HG03025 (cell line): ENCODE measurements around the gene ZNF331.

Experiments
- ATAC-seq: cut with Tn5 transposase; IDR thresholded peaks from one replicate; pipeline ENCODE4 v1.9.1; 2021; ENCODE audit warnings: mild to moderate bottlenecking, moderate library complexity; ENCODE audit not compliant: unreplicated experiment, low FRiP score

The ZNF331 gene

DNA sequence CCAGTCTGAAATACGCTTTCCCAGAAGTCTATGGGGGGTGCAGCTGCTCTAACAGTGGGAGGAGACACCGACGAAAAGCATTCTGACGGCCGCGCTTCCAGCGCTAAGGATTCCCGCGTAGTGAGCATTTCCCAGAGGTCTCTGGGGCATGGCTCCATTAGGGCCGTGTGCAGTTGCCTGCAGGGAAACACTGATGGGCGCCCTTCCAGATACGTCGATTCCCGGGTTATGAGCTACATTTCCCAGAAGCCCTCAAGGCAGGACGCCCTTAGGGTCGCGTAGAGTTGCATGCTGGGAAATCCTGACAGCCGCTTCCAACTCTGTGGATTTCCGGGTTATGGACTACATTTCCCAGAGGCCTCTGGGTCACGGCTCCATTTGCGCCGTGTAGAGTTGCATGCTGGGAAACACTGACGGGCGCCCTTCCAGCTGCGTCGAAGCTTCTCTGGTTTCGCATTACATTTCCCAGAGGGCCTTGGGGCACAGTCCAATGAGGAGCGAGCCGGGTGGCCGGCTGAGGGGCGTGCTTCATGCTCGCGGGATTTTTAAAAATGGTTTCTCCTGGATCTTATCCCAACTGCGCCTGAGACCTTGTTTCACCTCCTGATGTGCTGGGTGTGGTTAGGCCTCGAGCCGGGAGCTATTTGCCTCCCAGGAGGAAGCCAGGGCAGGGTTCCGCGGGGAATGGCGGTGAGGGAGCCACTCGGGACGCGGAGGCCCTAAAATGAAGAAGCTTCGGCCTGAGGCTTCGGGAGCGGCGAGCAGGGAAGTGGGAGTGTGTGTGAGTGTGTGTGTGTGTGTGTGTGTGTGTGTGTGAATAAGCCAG, 17.2 kb upstream of the ZNF331 start:
- peak; percentile 91 for ATAC-seq

DNA sequence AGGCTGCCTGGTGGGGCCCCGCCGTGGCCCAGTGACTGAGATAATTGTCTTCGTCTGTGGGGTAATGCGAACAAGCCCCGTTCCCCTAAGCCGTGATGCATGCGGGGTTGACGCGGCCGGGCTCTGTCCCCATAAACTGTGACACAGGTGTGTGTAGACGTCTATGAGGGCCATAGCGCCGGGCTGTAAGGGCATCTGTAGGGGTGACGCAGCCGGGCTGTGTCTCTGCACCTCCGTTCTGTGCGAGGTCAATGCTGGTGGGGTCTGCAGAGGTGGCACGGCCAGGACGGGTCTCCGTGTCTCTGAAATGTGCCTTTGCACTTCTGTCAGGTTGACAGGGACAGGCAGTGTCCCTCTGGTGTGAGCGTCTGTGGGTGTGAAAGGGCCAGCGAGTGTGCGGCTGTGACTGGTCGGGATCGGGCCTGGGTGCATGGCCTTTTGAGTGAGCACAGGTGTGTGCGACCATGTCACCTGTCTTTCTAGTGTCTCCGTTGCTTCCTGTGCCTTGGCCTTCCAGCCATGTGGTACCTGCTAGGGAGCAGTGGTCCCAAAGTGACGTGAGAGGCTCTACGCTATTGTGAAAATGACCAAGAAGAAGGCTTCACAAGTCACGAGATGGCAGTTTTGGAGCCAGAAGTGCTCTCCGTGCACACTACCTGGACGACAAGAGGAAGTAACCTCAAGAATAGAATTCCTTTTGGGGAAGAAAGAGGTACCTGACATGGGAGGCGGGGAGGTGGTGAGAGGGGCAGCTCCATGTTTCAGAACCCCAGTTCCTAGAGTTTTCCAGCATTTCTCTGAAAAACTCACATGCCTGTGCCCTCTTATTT, 16.4 kb upstream of the ZNF331 start:
- no peak for ATAC-seq

DNA sequence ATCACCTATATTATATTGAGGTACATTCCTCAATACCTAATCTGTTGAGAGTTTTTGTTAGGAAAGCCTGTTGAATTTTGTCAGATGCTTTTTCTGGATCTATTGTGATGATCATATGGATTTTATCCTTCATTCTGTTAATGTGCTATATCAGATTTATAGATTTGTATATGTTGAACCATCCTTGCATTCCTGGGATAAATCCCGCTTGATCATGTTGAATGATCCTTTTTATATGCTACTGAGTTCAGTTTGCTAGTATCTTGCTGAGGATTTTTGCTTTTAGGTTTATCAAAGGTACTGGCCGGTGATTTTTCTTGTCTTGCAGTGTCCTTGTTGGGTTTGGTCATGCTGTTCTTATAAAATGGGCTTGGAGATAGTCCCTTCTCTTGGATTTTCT, 12.0 kb upstream of the ZNF331 start:
- ATAC-seq, result no peak

DNA sequence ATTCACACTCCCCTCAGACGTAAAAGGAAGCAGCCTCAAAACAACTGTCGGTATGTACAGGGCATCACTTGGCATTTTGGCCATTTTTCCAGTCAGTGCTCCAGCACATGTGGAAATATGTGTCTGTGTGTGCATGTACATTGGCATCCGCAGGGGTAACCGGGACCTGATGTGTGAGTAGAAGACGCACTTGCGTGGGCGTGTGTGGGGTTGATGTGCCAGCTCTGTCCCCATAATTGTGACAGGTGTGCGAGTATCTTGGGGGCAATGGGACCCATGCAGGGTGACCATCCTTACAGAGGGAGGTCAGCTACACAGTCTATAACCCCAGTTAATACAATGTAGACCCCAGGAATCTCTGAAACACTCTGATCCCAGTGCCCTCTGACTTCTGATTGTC, 7.3 kb upstream of the ZNF331 start:
- ATAC-seq, result no peak

DNA sequence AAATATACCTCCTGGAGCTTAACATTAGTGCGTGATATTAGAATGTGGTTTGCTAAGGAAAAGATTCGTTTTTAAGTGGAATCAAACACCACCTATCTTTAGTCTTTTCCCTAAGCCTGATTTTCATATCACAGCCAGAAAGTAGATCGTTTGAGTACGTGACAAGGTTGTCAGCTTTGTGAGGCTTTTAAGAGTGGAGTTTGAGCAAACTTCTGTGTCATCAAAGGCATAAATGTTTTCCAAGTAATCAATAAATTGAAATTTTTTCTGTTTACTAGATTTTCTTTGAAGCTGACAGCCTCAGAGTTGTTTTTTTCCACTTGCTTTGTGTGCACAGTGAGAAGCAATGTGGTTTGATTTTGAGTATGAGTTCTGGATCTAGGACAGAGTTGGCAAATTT, 6.5 kb upstream of the ZNF331 start:
- ATAC-seq, result no peak

DNA sequence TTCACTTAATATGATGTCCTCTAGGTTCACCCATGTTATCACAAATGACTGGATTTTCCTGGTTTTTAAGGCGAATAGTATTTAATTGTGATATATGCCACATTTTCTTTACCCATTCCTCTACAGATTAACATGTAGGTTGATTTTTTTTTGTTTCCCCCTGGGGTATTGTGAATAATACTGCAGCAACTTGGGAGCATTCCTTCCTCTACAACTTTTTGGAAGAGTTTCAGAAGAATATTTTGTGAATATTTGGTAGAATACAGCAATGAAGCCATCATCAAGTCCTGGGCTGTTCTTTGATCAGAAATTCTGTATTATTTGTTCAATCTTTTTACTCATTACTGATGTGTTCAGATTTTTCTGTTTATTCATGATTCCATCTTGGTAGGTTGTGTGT, 5.6 kb upstream of the ZNF331 start:
- ATAC-seq, result no peak

DNA sequence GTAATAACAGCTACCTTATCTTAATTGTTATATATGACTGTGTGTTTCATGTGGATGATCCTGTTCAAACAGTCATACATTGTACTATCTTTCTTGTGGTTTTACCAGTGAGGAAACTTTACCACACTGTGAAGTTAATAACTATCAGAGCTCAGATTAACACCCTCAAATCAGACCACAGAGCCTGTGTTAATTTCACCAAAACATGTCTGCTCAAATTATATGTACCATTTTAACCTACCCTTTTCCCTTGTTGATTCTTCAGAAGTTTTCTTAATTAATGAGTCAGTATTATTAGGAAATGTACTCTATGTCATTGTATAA, 1.8 kb upstream of the ZNF331 start:
- no peak for ATAC-seq

DNA sequence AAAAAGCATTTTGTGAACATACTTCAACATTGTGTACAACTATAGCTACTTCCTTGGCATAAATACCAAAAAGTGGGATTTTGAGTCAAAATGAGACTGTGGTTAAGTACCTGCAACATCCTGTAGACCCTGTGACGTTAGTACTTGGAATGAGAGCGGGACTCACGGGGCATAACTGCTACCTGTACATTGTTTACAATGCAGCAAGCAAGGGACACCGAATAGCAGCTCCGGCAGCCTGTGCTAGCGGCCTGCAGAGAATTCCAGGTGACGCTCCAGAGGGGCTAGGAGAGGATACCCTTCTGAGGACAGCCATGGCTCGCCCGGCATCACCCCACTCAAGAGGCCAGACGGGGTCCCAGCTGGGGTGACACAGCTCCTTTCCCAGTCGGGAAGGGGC, 824 bp upstream of the ZNF331 start:
- peak; percentile 15 for ATAC-seq

DNA sequence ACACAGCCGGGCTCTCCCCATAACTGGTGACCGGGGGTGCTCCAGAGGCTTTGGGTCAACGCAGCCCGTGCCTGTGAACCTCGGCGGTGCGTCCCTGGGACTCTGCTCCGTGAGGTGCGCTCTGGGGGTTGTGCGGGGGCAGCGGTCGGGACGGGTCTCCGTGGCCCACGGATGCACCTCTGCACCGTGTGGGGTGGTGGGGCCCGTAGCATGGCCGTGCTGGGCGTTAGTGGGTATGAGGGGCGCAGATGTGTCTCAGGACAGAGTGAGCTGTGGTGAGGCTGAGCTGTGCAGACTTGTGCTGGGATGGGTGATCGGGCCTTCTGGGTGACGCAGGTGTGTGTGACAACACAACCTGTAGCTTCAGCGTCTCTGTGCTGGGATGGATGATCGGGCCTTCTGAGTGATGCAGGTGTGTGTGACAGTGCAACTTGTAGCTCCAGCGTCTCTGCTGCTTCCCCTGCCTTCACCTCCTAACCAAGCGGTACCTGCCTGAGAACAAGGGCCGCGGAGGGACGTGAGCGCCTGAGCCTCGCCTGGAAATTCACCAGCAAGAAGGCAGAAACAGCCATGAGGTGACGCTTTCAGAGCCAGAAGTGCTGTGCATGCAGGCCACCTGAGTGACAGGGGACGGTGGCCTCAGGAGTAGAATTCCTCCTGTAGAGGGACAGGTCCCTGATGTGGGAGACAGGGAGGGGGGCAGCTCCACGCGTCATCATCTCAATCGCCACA, 599 bp downstream of the ZNF331 start:
- ATAC-seq, result peak; percentile 12

DNA sequence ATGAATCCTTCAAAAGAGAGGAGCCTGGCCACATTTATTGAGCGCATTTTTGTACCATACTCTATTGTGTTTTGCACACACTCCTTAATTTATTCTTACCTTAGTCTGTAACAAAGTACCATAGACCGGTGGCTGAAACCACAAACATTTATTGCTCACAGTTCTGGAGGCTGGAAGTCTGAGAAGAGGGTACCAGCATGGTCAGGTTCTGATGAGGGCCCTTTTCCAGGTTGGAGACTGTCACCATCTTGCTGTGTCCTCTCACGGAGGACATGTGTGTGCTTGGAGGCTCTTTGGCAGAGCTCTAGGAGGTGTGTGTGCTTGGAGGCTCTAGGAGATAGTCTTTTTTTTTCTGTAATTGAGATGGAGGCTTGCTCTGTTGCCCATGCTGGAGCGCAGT, 2.1 kb downstream of the ZNF331 start:
- ATAC-seq, result no peak

DNA sequence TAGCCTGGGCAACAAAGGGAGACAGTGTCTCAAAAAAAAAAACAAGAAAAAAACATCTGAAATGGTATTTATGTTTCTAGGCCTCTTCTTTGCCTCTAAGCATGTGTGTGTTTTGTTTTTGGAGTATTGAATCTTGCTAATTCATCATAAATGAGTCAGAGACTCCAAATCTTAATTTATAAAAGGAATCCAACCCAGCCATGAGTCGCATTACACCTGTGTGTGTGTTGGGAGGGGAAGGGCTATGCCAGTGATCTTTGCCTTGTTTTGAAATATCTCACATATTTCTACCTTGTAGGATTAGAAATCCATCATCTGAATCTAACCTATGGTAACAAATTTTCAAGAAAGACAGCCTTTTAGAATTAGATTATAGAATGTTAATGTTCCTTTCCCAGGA, 4.0 kb downstream of the ZNF331 start:
- no peak for ATAC-seq

DNA sequence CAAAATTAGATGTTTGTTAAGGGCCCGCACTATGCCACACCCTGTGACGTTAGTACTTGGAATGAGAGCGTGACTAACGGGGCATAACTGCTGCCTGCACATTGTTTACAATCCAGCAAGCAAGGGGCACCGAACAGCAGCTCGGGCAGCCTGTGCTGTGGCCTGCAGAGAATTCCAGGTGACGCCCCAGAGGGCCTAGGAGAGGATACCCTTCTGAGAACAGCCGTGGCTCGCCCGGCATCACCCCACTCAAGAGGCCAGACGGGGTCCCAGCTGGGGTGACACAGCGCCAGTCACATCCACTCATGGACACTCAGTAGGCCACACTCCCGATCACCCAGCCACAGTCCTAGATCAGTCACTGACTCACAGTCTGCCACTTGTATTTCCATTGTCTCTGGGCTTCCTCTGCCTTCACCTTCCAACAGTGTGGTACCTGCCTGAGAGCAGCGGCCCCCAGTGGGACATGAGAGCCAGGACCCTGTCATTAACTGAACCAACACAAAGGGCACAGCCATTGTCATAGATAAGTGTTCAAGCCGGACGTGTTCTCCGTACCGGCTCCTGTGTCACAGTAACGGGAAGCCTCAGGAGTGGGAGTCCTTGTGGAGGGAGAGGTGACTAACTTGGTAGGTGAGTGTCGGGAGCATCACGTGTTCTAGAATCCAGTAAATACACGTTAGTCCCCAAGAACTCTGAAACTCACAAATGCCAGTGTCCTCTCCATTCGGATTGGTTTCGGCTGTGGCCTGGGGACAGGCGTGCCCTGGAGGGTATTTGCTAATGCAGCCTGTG, 7.5 kb downstream of the ZNF331 start:
- no peak for ATAC-seq

DNA sequence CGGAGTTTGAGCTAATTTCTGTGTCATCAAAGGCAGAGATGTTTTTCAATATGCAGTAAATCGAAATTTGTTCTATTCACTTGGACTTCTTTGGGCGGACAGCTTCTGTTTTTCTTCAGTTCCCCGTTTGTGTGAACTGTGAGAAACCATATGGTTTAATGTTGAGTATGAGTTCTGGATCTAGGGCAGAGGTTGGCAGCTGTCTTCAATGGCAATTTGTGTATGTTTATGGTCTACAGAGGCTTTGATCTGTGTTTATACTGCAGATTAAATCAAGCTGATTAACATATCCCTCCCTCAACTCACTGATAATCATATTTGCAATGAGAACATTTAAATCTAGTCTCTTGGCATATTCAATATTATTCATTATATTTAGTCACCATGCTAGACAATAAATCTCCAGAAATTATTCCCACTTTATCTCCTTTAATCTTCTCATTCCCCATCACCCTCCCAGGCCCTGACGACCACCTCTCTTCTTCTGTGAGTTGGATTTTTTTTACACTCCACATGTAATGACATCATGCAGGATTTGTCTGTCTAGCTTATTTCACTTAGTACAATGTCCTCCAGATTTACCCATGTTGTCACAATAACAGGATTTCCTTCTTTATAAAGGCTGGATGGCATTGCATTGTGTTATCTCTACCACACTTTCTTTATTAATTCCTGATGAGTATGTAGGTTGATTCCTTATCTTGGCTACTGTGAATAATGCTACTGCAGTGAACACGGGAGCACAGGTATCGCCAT, 9.0 kb downstream of the ZNF331 start:
- ATAC-seq, result no peak

DNA sequence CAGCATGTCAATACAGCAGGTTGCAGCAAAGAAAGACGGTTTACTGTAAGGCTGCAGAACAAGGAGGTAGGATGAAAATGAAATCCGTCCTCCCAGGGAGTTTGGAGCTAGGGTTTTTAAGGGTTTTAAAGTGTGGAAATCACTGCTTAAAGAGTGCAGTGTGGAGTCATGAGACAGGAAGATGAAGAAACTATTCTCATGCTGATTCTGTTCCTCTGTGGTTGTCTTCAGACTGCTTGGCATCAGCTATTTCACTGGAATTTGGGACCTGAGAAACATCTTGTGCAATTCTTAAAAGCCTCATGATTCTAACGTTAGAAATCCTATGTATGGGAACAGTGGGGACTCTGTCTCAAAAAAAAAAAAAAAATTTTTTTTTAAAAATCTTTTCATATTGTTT, 11.4 kb downstream of the ZNF331 start:
- ATAC-seq, result no peak

DNA sequence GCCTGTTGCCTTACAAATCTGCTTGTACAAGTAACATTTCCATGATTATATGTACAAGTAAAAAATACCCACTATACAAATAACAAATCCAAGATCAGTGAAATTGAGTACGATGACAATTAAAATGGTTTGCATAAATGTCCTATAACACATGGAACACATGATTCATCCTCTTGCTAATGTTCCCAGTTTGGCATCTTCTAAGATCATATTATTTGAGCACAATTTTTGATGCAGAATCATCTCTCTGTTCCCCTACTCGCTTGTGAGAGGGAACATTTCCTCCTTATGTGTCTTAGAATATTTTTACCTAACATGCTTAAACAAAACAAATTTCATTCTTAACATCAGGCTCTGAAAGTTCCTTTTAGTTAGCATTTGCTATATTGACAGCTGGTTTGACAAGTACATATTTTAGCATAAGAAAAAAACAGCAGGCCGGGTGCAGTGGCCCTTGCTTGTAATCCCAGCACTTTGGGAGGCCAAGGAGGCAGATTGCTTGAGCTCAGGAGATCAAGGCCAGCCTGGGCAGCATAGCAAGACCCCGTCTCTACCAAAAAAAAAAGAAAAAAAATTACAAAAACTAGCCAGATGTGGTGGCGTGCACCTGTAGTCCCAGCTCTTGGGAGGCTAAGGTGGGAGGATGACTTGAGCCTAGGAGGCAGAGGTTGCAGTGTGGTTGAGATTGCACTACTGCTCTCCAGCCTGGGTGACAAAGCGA, 14.2 kb downstream of the ZNF331 start:
- no peak for ATAC-seq

DNA sequence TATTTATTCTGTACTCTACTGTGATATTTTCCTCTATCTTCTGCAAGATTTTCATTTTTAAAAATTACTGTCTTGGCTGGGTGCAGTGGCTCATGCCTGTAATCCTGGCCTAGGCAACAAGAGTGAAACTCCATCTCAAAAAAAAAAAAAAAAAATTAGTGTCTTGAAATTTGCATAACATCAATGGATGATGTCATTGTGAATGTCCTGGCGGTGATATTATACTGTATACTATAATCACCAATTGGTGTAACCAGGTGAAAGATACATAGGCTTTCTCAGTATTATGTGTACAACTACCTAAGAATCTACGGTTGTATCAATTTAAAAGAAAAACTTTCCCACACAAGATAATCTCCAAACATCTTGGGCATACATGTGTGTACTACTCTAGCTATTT, 15.2 kb downstream of the ZNF331 start:
- ATAC-seq, result no peak

DNA sequence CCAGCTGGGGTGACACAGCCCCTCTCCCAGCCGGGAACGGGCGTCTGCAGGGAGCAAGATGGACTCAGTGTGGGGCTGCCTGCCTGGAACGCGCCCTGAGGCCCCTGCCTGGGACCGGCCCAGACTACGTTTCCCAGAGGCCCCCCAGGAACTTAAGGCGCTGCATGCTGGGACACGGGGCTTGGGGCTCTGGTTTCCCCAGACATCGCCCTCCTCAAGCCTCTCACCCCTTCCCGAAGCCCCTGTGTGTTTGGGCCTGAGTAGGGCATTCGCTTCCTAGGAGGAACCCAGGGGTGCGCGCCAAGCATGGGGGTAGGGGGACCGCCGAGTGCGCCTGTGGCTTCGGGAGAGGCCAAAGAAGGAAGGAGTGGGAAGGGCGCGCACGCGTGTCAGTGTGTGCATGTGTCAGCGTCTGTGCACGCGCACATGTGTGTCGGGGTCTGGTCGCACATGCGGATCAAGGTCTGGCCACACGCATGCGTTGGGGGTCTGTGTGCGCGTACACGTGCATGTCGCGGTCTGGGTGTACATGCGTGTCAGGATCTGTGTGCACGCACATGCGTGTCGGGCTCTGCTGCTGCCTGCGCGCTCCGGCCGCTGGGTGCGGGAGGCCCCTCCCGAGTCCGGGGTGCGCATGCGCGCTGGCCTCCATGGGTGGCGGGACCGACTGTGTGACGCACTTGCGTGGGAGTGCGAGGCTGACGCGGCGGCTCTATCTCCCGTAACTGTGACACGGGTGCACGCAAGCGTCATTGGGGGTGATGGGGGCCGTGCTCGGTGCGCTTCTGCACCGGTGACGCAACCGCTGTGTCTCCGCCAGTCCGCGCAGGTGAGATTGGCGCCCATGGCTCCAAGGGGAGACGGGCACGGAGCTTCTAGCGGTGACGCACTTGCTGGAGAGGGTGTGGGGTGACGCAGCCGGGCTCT, 16.2 kb downstream of the ZNF331 start:
- peak; percentile 71 for ATAC-seq

DNA sequence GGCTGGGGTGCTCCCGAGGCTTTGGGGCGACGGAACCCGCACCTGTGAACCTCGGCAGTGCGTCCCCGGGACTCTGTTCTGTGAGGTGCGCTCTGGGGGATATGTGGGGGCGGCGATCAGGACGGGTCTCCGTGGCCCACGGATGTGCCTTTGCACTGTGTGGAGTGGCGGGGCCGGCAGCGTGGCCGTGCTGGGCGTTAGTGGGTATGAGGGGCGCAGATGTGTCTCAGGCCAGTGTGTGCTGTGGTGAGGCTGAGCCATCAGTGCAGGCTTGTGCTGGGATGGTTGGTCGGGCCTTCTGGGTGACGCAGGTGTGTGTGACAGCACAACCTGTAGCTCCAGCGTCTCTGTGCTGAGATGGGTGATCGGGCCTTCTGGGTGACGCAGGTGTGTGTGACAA, 16.9 kb downstream of the ZNF331 start:
- ATAC-seq, result no peak
